Activated CD4-positive, alpha-beta memory T cell treated with anti-CD3 and anti-CD28 coated beads, Interleukin-2, amount 10 ng/mL, durations not matched to agents 7 days and 5 days (primary cell): ENCODE data around the gene UNC5C. TPM values are rescaled to one million over a fixed set of nuclear protein-coding genes. Genes with fewer than 3 reads are reported as not detected.

Experiments
- CTCF ChIA-PET: fragments of 350-600 bp; sonication (Branson Sonifier 250); formaldehyde crosslinking; loops from one replicate; lab custom pipeline; 2021; ENCODE audit warnings: antibody characterized with exemption, inconsistent platforms; lab: Charles Lee
- POLR2A ChIA-PET: fragments of 350-600 bp; sonication (Branson Sonifier 250); formaldehyde crosslinking; loops from one replicate; lab custom pipeline; 2021; ENCODE audit warnings: antibody characterized with exemption; lab: Charles Lee
- DNase-seq: peaks from one replicate; pipeline ENCODE4 v3.0.0-alpha.2; 2020
- H3K27ac Mint-ChIP-seq: one replicate; pipeline ENCODE4 v1.8.0; 2021; ENCODE audit warnings: mild to moderate bottlenecking, mixed read lengths
- H3K27me3 Mint-ChIP-seq: one replicate; pipeline ENCODE4 v1.8.0; 2021; ENCODE audit warnings: mixed read lengths
- H3K36me3 Mint-ChIP-seq: one replicate; pipeline ENCODE4 v1.8.0; 2021; ENCODE audit warnings: low read depth, mixed read lengths
- H3K4me1 Mint-ChIP-seq: one replicate; pipeline ENCODE4 v1.8.0; 2021; ENCODE audit warnings: mixed read lengths
- H3K4me3 Mint-ChIP-seq: one replicate; pipeline ENCODE4 v1.8.0; 2021; ENCODE audit warnings: mild to moderate bottlenecking, mixed read lengths
- H3K9me3 Mint-ChIP-seq: one replicate; pipeline ENCODE4 v1.8.0; 2021; ENCODE audit warnings: mixed read lengths
- total RNA-seq, 2 experiments: library from RNA; stranded (reverse); gene quantifications; one replicate each; pipeline ENCODE4 v1.2.3, GENCODE V29; 2021

Gene UNC5C
- total RNA-seq, 2 experiments from 2014 or later = not detected

GRCh38 chr4:95114521-95114920 lies 434.3 kb downstream of the UNC5C start:
- no peaks in the 10 kb centered on the region for H3K9me3 Mint-ChIP-seq
- H3K36me3 Mint-ChIP-seq = no peaks in the 10 kb centered on the region
- peaks cover 5% of the 10 kb centered on the region for H3K27me3 Mint-ChIP-seq
- no peak overlapping the region for H3K27ac Mint-ChIP-seq
- POLR2A ChIA-PET = no interaction called here
- no peaks in the 10 kb centered on the region for H3K4me1 Mint-ChIP-seq
- CTCF ChIA-PET = no interaction called here
- H3K4me3 Mint-ChIP-seq = no peak overlapping the region
- no peak for DNase-seq
